Activated naive CD4-positive, alpha-beta T cell treated with anti-CD3 and anti-CD28 coated beads, Interleukin-2, amount 50 U/mL, for 24 hours (primary cell): ENCODE results near the gene CACNB4.

Experiments used
- H3K27ac Mint-ChIP-seq: one replicate; pipeline ENCODE4 v1.8.0; 2021; ENCODE audit warnings: mild to moderate bottlenecking, mixed read lengths
- H3K27me3 Mint-ChIP-seq: one replicate; pipeline ENCODE4 v1.8.0; 2021; ENCODE audit warnings: mixed read lengths
- H3K36me3 Mint-ChIP-seq: one replicate; pipeline ENCODE4 v1.8.0; 2021; ENCODE audit warnings: mixed read lengths
- H3K4me1 Mint-ChIP-seq: one replicate; pipeline ENCODE4 v1.8.0; 2021; ENCODE audit warnings: mixed read lengths
- H3K4me3 Mint-ChIP-seq: one replicate; pipeline ENCODE4 v1.8.0; 2021; ENCODE audit warnings: mild to moderate bottlenecking, mixed read lengths
- H3K9me3 Mint-ChIP-seq: one replicate; pipeline ENCODE4 v1.8.0; 2021; ENCODE audit warnings: mixed read lengths

CACNB4 gene

DNA sequence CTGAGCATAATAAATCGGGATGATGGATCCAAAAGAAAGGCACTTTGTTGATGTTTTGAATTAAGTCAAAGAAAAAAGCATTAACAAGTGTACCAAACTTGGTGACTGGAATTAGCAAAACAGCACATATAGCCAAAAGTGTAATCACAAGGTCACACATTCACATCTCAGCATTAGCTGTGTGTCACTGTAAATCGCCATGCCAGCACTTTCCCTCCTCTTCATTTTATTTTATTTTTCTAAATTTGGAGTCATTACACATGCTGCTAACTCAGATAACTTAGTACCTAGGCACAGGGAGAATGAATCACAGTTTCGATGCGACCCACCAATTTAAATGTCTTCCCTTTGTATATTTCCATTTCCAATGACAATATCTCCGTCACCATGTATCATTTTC, 111.4 kb downstream of the CACNB4 start:
- Mint-ChIP-seq H3K4me1 (no peaks in the 10 kb centered on the region), H3K36me3 (no peaks in the 10 kb centered on the region), H3K4me3 (no peak overlapping the region), H3K9me3 (no peaks in the 10 kb centered on the region), H3K27ac (no peak overlapping the region), H3K27me3 (peaks cover 2% of the 10 kb centered on the region)

- H3K4me3 Mint-ChIP-seq = no peak overlapping the region
- peaks cover 2% of the 10 kb centered on the region for H3K36me3 Mint-ChIP-seq
- H3K27ac Mint-ChIP-seq = no peak overlapping the region
- H3K9me3 Mint-ChIP-seq = no peaks in the 10 kb centered on the region
- H3K4me1 Mint-ChIP-seq = no peaks in the 10 kb centered on the region
- peaks cover 2% of the 10 kb centered on the region for H3K27me3 Mint-ChIP-seq
Observed at GRCh38 chr2:151984424-151985083, 114.3 kb downstream of the CACNB4 start.

DNA sequence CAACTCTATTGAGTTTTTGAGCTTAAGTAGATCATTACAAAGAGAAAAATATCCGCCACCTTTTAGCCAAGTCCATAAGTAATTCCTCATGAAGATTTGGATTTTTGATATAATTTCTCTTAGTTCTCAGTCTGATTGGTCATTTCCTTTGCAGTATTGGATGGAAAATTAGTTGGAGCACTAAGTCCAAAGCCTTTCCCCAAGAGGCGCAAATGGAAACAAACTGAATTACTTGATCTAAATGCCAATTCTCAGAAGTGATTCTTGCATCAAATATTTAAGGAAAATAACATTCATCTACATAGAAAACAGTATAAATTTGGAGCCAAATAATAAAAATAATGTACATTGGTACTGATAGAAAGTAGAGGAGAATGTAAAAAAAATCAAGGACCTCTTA, 115.6 kb downstream of the CACNB4 start:
- H3K4me3 Mint-ChIP-seq = no peak overlapping the region

DNA sequence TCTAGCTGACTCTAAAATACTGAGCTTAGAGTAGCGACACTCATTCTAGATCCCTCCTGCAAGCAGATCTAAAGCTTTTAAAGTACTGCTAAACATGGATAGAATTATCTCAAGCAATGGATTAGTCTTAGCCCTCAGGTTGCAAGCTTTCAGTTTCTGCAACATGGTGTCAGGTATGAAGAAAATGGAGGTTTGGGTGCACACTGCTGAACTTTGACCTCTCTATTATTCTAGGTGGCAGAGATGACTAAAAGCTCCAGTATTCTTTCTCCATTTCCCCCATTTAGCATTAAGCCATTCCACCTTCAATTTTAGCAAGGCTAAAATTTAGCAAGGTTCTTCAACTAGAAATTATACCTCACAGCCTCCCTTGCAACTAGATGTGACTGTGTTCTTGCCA, 117.0 kb downstream of the CACNB4 start:
- Mint-ChIP-seq H3K4me3 (no peak overlapping the region), H3K4me1 (no peaks in the 10 kb centered on the region), H3K36me3 (peaks cover 3% of the 10 kb centered on the region), H3K9me3 (no peaks in the 10 kb centered on the region), H3K27me3 (peaks cover 6% of the 10 kb centered on the region), H3K27ac (no peak overlapping the region)

More for the DNA sequence above, 115.6 kb downstream of the CACNB4 start:
- H3K4me1 Mint-ChIP-seq = no peaks in the 10 kb centered on the region
- H3K27me3 Mint-ChIP-seq = peaks cover 4% of the 10 kb centered on the region
- H3K9me3 Mint-ChIP-seq = no peaks in the 10 kb centered on the region
- H3K27ac Mint-ChIP-seq = no peak overlapping the region
- H3K36me3 Mint-ChIP-seq = peaks cover 3% of the 10 kb centered on the region

GRCh38 chr2:151979694-151980093, 119.2 kb downstream of the CACNB4 start:
- peaks cover 3% of the 10 kb centered on the region for H3K36me3 Mint-ChIP-seq
- no peaks in the 10 kb centered on the region for H3K4me1 Mint-ChIP-seq
- H3K27ac Mint-ChIP-seq = no peak overlapping the region
- peaks cover 6% of the 10 kb centered on the region for H3K27me3 Mint-ChIP-seq
- H3K4me3 Mint-ChIP-seq = no peak overlapping the region
- H3K9me3 Mint-ChIP-seq = no peaks in the 10 kb centered on the region

- H3K27ac Mint-ChIP-seq = no peak overlapping the region
- no peaks in the 10 kb centered on the region for H3K9me3 Mint-ChIP-seq
- peaks cover 3% of the 10 kb centered on the region for H3K4me1 Mint-ChIP-seq
Observed at GRCh38 chr2:151978709-151979108, 120.1 kb downstream of the CACNB4 start.

GRCh38 chr2:151977631-151978030, 121.2 kb downstream of the CACNB4 start:
- Mint-ChIP-seq H3K27me3 (peaks cover 4% of the 10 kb centered on the region), H3K9me3 (no peaks in the 10 kb centered on the region), H3K36me3 (peaks cover 3% of the 10 kb centered on the region), H3K4me1 (peaks cover 4% of the 10 kb centered on the region), H3K4me3 (no peak overlapping the region), H3K27ac (no peak overlapping the region)

More at GRCh38 chr2:151978709-151979108, 120.1 kb downstream of the CACNB4 start:
- Mint-ChIP-seq H3K4me3 (no peak overlapping the region), H3K36me3 (peaks cover 3% of the 10 kb centered on the region), H3K27me3 (peaks cover 6% of the 10 kb centered on the region)

DNA sequence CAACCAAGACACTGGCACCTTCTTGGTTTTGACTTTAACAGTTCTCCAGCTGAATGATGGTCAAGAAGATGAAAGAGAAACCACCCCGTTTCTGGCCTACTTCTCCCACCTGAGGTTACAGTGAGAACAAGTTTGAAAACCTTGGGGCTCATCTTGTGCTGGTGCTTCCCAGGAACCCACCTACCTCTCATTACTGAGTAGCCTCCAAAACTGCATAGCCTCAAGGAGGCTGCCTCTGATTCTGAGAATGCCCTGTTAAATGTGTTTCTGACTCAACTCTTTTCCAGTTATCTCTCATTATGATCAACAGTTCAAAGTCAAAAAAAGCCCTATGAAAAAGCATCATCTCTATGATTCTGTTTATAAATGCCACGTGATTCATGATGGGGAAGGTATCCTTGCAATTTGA, 121.9 kb downstream of the CACNB4 start:
- Mint-ChIP-seq H3K4me1 (peaks cover 4% of the 10 kb centered on the region), H3K9me3 (no peaks in the 10 kb centered on the region), H3K36me3 (peaks cover 3% of the 10 kb centered on the region), H3K27ac (no peak overlapping the region), H3K27me3 (peaks cover 4% of the 10 kb centered on the region), H3K4me3 (no peak overlapping the region)

DNA sequence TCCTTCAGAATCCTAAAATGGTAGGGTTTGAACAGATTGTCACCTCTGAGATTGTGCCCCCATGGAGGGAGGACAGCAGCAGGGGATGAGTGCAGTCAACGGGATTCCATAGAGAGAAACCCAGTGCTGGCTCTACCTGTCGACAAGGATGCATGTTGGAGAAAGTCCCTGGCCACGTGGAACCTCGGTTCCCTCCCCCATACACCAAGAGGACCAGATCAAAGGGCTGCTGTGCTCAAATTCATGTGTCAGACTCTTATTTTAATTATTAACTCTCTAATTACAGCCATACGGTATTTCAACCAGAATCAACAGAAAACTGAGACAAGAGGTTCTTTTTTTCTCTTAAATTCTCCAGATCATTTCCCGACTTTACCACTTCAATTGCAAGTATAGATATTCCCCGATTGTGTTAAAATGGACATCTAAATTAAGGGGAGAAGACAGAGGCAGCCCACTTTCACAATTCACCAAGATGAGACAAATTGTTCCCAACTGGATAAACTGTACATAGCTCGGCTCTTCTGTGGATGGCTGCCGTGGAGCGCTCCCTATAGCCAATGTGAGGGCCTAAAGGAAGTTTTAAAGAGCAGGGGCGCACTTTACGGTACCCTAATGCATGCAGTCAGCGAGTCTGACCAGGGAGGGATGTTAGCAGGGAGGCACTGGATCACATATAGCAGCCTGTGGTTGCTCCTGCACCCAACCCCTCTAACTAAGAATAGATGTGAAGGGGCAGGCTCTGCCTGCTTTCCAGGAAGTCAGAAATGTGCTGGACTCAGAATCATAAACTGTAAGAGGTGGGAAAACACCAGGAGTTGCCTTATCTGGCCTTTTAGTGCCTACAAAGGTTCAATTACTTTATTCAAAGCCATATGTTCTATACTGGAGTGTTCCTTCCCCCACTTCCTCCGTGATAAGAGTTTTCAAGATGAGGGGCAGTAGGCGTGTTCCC, 123.1 kb downstream of the CACNB4 start:
- H3K4me3 Mint-ChIP-seq = no peak overlapping the region
- no peak overlapping the region for H3K27ac Mint-ChIP-seq
- H3K36me3 Mint-ChIP-seq = peaks cover 3% of the 10 kb centered on the region
- H3K9me3 Mint-ChIP-seq = no peaks in the 10 kb centered on the region
- H3K27me3 Mint-ChIP-seq = peaks cover 6% of the 10 kb centered on the region
- peaks cover 4% of the 10 kb centered on the region for H3K4me1 Mint-ChIP-seq

DNA sequence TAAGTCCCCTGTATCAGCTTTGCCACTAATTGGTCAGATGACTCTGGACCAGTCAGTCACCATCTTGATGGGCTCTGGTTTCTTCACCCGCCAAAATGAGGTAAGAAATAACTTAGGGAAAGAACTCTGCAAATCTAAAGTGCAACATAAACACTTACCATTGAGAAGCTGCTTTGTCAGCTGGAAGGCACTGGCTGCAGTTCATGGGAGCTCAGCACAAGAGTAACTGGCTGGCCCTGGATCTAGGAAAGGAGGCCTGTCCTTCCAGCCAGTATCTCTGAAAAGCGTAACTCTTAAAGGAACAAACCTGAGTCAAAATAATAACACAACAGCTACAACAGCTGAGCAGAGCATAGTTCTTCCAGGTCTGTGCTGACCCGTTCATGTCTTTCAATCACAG, 123.9 kb downstream of the CACNB4 start:
- peaks cover 4% of the 10 kb centered on the region for H3K4me1 Mint-ChIP-seq
- H3K27me3 Mint-ChIP-seq = peaks cover 6% of the 10 kb centered on the region
- H3K4me3 Mint-ChIP-seq = no peak overlapping the region
- no peaks in the 10 kb centered on the region for H3K9me3 Mint-ChIP-seq
- no peak overlapping the region for H3K27ac Mint-ChIP-seq
- peaks cover 1% of the 10 kb centered on the region for H3K36me3 Mint-ChIP-seq

- Mint-ChIP-seq H3K27me3 (peaks cover 4% of the 10 kb centered on the region), H3K4me3 (no peak overlapping the region), H3K27ac (no peak overlapping the region), H3K36me3 (no peaks in the 10 kb centered on the region), H3K4me1 (peaks cover 4% of the 10 kb centered on the region), H3K9me3 (no peaks in the 10 kb centered on the region)
Observed at GRCh38 chr2:151973901-151974199, 125.0 kb downstream of the CACNB4 start.

DNA sequence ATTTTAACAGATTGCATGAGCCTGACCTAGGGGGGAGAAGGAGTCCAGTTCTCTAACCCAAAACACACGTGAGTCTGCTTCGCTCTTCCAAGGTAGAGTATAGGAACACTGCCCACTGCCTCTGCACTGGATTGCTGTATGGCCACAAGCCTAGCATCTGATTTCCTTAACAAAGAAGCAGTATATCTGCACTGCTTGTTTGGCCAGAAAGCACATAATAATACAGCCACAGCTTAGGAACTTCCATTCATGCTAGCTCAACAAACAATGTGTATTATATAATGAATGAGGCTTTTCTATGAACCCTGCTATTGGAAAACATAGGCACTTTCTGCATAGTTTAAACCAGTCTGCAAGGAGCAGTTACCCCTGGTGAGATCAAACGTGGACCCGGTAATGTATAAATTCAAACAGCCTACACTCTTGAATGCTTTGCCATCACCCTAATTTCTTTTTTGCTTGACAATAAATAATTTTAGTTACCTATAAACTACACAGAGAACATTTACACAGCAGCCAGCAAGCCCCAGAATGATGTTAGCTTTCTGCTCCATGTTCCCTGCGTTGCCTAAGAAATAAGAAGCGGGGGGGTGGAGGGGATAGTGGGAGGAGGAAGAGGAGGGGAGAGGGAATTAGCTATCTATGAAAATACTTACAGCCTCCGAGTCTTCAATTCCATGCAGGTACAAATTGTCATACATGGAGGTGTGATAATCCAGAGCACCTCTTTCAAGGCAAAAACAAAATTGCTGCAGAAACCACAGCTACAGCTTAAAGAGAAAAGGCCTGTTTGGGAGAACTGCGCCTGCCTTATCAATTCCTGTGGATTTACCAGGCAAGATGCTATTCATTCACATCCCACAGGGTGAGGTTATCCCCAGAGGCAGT, 125.6 kb downstream of the CACNB4 start:
- Mint-ChIP-seq H3K4me1 (peaks cover 4% of the 10 kb centered on the region), H3K27me3 (peaks cover 4% of the 10 kb centered on the region), H3K9me3 (no peaks in the 10 kb centered on the region), H3K36me3 (no peaks in the 10 kb centered on the region), H3K27ac (no peak overlapping the region), H3K4me3 (no peak overlapping the region)

DNA sequence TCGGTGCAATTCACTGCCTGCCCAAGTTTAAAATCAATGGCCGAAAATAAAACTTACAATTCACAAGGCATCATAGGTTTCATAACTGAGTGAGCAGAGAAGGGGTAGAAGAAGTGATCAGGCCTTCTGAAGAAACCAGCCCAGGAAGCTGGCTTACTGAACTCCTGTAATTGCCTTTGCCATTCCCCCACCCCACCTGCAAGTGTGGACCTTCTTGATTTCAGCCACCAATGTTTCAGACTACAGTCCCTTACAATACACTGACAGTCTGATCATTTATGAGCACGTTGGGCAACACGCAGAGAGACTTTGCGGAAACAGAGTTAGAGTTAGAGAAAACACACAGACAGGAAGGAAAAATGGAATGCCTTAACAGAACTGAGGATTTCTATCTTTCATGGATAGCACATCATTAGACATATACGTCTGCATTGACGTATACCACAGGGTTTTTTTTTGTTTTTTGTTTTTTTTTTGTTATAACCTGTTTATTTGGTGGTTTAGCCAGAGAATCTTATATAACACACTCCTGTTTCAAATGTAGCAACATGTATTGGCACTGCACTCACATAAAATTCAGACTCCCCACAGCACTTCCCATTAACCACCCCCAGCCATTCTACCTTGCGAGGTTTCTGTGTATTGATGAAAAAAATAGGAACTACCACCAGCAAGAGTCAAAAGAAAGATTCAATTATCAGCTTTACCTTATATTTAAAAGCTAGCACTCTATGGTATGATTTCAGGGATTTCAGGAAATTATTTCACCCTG, 126.4 kb downstream of the CACNB4 start:
- Mint-ChIP-seq H3K4me3 (no peak overlapping the region), H3K4me1 (peaks cover 4% of the 10 kb centered on the region), H3K27ac (no peak overlapping the region), H3K36me3 (no peaks in the 10 kb centered on the region), H3K27me3 (peaks cover 4% of the 10 kb centered on the region), H3K9me3 (no peaks in the 10 kb centered on the region)

GRCh38 chr2:151971301-151972051, 127.4 kb downstream of the CACNB4 start:
- Mint-ChIP-seq H3K27ac (no peak overlapping the region), H3K36me3 (no peaks in the 10 kb centered on the region), H3K4me3 (no peak overlapping the region), H3K9me3 (no peaks in the 10 kb centered on the region), H3K4me1 (peaks cover 4% of the 10 kb centered on the region), H3K27me3 (peaks cover 2% of the 10 kb centered on the region)
